DND-41 (cell line): ENCODE measurements around the gene SPTLC1.

Experiments used
- ATAC-seq: fragments of 200-7000 bp; cut with Tn5 transposase; 3 replicates; pipeline ENCODE4 v1.9.1; 2021; ENCODE audit warnings: low read depth; ENCODE audit not compliant: insufficient read depth
- DNase-seq: peaks from one replicate; pipeline ENCODE4 v3.0.0-alpha.2; 2020
- H2AFZ ChIP-seq: 2 replicates; pipeline ENCODE4 v1.6.0; 2012; ENCODE audit warnings: low read depth, low read length
- H3K27ac ChIP-seq: 2 replicates; pipeline ENCODE4 v1.5.1; 2012; ENCODE audit warnings: low read length, inconsistent platforms
- H3K27me3 ChIP-seq: fragments of 200-600 bp; sonication (generic); 2 replicates; pipeline ENCODE4 v1.6.0; 2012; ENCODE audit warnings: low read length, mild to moderate bottlenecking, inconsistent platforms; ENCODE audit not compliant: insufficient read depth, poor library complexity
- H3K36me3 ChIP-seq: 2 replicates; pipeline ENCODE4 v1.5.1; 2012; ENCODE audit warnings: low read length, inconsistent platforms; ENCODE audit not compliant: insufficient read depth
- H3K4me1 ChIP-seq: 2 replicates; pipeline ENCODE4 v1.5.1; 2012; ENCODE audit warnings: mild to moderate bottlenecking, low read length; ENCODE audit not compliant: insufficient read depth
- H3K4me2 ChIP-seq: 2 replicates; pipeline ENCODE4 v1.6.0; 2012; ENCODE audit warnings: mild to moderate bottlenecking, moderate library complexity, low read length, inconsistent platforms; ENCODE audit not compliant: insufficient read depth
- H3K4me3 ChIP-seq, 2 experiments: fragments of 200-600 bp in 1 of 2; shearing (Covaris generic) in 1 of 2; 2 replicates each; pipeline ENCODE4 v1.5.1; 2012 to 2016; ENCODE audit warnings: inconsistent platforms in 2 of 2, low read length in 2 of 2, mild to moderate bottlenecking in 2 of 2, low read depth in 1 of 2, moderate library complexity in 1 of 2
- H3K79me2 ChIP-seq: 2 replicates; pipeline ENCODE4 v1.6.0; 2012; ENCODE audit warnings: low read length, inconsistent platforms; ENCODE audit not compliant: insufficient read depth
- H3K9ac ChIP-seq: 2 replicates; pipeline ENCODE4 v1.6.0; 2012; ENCODE audit warnings: low read depth, mild to moderate bottlenecking, inconsistent platforms, low read length, moderate library complexity
- H3K9me3 ChIP-seq: 2 replicates; pipeline ENCODE4 v1.5.1; 2012; ENCODE audit warnings: low read length, moderate library complexity, mild to moderate bottlenecking, inconsistent platforms; ENCODE audit not compliant: insufficient read depth, severe bottlenecking
- H4K20me1 ChIP-seq: 2 replicates; pipeline ENCODE4 v1.6.0; 2012; ENCODE audit warnings: low read length; ENCODE audit not compliant: insufficient read depth
- EZH2 ChIP-seq: IDR thresholded peaks from 3 replicates; pipeline ENCODE4 v1.6.1; 2012; ENCODE audit warnings: borderline replicate concordance, low read depth, mild to moderate bottlenecking, moderate library complexity, low read length, inconsistent platforms; ENCODE audit not compliant: severe bottlenecking
- TF ChIP-seq, protein P1 (sequence below): IDR thresholded peaks from 2 replicates; pipeline ENCODE4 v1.5.1; 2012; ENCODE audit warnings: borderline replicate concordance, low read length, moderate library complexity, mild to moderate bottlenecking; ENCODE audit not compliant: poor library complexity, severe bottlenecking; ENCODE audit errors: extremely low read depth

The SPTLC1 gene

DNA sequence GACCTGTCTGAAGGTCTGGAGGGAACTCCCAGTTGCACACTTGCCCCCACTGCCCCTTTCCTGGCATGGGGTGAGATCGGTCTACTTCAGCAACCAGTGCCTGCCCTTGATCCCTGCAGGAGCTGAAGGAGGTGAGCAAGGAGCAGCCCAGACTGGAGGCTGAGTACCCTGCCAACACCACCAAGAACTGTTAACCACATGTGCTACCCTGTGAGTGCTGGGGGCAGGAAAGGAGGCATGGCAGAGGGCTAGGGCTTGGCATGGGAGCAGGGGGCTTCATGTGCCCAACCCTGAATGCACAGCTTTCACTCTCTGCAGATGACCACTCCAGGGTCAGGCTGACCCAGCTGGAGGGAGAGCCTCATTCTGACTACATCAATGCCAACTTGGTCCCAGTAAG lies 17.3 kb upstream of the SPTLC1 start:
- H3K36me3 ChIP-seq, result no peaks in the 10 kb centered on the region
- H4K20me1 ChIP-seq, result no peaks in the 10 kb centered on the region
- DNase-seq, result no peak
- H3K27me3 ChIP-seq, result no peaks in the 10 kb centered on the region
- H3K79me2 ChIP-seq, result no peaks in the 10 kb centered on the region
- H3K9me3 ChIP-seq, result no peaks in the 10 kb centered on the region
- H3K9ac ChIP-seq, result no peak overlapping the region
- no peak overlapping the region for H3K4me2 ChIP-seq
- no peak overlapping the region for H3K4me3 ChIP-seq
- H3K27ac ChIP-seq, result no peak overlapping the region
- H2AFZ ChIP-seq, result no peak overlapping the region
- TF ChIP-seq, protein P1, sequence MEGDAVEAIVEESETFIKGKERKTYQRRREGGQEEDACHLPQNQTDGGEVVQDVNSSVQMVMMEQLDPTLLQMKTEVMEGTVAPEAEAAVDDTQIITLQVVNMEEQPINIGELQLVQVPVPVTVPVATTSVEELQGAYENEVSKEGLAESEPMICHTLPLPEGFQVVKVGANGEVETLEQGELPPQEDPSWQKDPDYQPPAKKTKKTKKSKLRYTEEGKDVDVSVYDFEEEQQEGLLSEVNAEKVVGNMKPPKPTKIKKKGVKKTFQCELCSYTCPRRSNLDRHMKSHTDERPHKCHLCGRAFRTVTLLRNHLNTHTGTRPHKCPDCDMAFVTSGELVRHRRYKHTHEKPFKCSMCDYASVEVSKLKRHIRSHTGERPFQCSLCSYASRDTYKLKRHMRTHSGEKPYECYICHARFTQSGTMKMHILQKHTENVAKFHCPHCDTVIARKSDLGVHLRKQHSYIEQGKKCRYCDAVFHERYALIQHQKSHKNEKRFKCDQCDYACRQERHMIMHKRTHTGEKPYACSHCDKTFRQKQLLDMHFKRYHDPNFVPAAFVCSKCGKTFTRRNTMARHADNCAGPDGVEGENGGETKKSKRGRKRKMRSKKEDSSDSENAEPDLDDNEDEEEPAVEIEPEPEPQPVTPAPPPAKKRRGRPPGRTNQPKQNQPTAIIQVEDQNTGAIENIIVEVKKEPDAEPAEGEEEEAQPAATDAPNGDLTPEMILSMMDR, result no peak
- TF ChIP-seq EZH2, result no peak
- peaks cover 7% of the 10 kb centered on the region for H3K4me1 ChIP-seq
- ATAC-seq, result no peak

DNA sequence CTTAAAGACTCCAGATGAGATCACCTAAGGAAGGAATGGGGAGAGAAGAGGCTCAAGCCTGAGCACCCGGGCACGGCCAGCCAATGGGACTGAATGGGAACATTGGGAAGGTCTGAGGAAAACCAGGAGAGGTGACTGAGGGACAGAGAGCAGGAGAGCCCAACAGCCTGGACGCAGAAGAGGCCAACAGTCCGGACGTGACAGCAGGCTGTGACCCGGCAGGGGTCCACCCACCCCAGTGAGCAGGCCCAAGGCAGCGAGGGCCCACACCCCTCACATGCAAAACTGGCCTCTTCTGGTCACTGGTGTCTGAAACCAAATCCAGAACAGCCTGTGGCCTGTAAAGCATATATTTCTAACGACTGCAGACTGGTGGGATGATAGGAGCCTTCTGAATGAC lies 7.6 kb upstream of the SPTLC1 start:
- TF ChIP-seq, protein P1, result no peak
- no peak for TF ChIP-seq EZH2
- Histone ChIP-seq H3K4me1 (no peaks in the 10 kb centered on the region), H3K9ac (no peak overlapping the region), H3K4me2 (no peak overlapping the region), H3K79me2 (no peaks in the 10 kb centered on the region), H3K9me3 (no peaks in the 10 kb centered on the region), H4K20me1 (no peaks in the 10 kb centered on the region), H3K4me3 (no peak overlapping the region), H2AFZ (no peak overlapping the region), H3K27me3 (peaks cover 5% of the 10 kb centered on the region), H3K27ac (no peak overlapping the region), H3K36me3 (no peaks in the 10 kb centered on the region)
- no peak for DNase-seq
- ATAC-seq, result no peak

DNA sequence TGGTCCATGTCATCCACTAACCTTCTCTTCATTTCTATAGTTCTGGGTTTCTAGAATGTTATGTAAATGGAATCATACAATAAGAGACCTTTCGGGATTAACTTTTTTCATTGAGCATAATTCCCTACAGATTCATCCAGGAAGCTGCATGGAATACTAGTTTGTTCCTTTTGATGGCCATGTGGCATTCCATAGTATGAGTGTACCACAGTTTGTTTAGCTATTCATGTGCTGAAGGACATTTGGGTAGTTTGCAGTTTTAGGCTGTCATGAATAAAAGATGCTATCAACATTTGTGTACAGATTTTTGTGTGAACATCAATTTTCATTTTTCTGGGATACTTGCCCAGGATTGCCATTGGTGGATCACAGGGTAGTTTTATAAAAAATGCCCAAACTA lies 6.8 kb upstream of the SPTLC1 start:
- Histone ChIP-seq H3K27ac (no peak overlapping the region), H3K4me3 (no peak overlapping the region), H3K9ac (no peak overlapping the region), H2AFZ (no peak overlapping the region), H3K79me2 (no peaks in the 10 kb centered on the region), H3K36me3 (no peaks in the 10 kb centered on the region), H4K20me1 (no peaks in the 10 kb centered on the region), H3K27me3 (peaks cover 5% of the 10 kb centered on the region), H3K4me1 (no peaks in the 10 kb centered on the region), H3K4me2 (no peak overlapping the region), H3K9me3 (no peaks in the 10 kb centered on the region)
- ATAC-seq (no peak), DNase-seq (no peak)
- TF ChIP-seq EZH2, result no peak
- TF ChIP-seq, protein P1, result no peak

DNA sequence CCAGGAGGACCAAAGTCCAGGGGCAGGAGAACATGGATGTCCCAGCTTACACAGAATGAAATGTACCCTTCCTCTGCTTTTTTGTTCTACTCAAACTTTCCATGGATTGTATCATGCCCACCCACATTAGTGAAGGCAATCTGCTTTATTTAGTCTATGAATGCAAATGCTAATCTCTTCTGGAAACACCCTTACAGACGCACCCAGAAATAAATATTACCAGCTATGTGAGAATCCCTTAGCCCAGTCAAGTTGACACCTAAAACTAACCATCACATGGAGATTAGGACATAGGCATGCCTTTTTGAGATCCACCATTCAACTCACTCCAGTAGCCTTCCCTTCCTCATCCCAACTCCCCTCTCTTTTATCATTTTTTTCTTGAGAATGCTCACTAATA lies 6.1 kb upstream of the SPTLC1 start:
- Histone ChIP-seq H3K4me1 (peaks cover 2% of the 10 kb centered on the region), H3K36me3 (no peaks in the 10 kb centered on the region), H3K4me3 (no peak overlapping the region), H3K9me3 (no peaks in the 10 kb centered on the region), H3K79me2 (no peaks in the 10 kb centered on the region), H4K20me1 (no peaks in the 10 kb centered on the region), H3K9ac (no peak overlapping the region), H3K27ac (no peak overlapping the region), H3K4me2 (no peak overlapping the region), H2AFZ (no peak overlapping the region), H3K27me3 (peaks cover 5% of the 10 kb centered on the region)
- DNase-seq (no peak), ATAC-seq (no peak)
- TF ChIP-seq EZH2, result no peak
- TF ChIP-seq, protein P1, result no peak
